Measurements from ENCODE around the gene KPNB1.

The KPNB1 gene

GRCh38 chr17:47649153-47649971, at the start of gene KPNB1:
Gene KPNB1 (plus strand): TSS chr17:47649919. CDS start chr17:47650245, 326 bp downstream.
- DNase-seq: peak; percentile 98

- DNase-seq: no peak
These were observed 45.7 kb upstream of the KPNB1 start for GRCh38 chr17:47603830-47604597.

GRCh38 chr17:47604598-47604927, 45.2 kb upstream of the KPNB1 start:
- no peak for DNase-seq

GRCh38 chr17:47605011-47605410, 44.7 kb upstream of the KPNB1 start:
- DNase-seq: no peak

- no peak for DNase-seq
These were observed 42.2 kb upstream of the KPNB1 start for GRCh38 chr17:47607481-47607880.

GRCh38 chr17:47611372-47612350, 38.1 kb upstream of the KPNB1 start:
- no peak for DNase-seq

GRCh38 chr17:47615766-47616424, 33.8 kb upstream of the KPNB1 start:
- peak; percentile 42 for DNase-seq

GRCh38 chr17:47618410-47618809, 31.3 kb upstream of the KPNB1 start:
- no peak for DNase-seq

GRCh38 chr17:47620503-47621245, 29.0 kb upstream of the KPNB1 start:
- DNase-seq: peak; percentile 18

- no peak for DNase-seq
These were observed 28.2 kb upstream of the KPNB1 start for GRCh38 chr17:47621293-47622179.

- DNase-seq: no peak
These were observed 27.6 kb upstream of the KPNB1 start for GRCh38 chr17:47622180-47622549.

- DNase-seq: no peak
These were observed 25.0 kb upstream of the KPNB1 start for GRCh38 chr17:47624727-47625068.

GRCh38 chr17:47628014-47628566, 21.6 kb upstream of the KPNB1 start:
- DNase-seq: no peak

- DNase-seq: no peak
These were observed 19.9 kb upstream of the KPNB1 start for GRCh38 chr17:47629826-47630225.

GRCh38 chr17:47630614-47631013, 19.1 kb upstream of the KPNB1 start:
- no peak for DNase-seq

GRCh38 chr17:47632991-47633390, 16.7 kb upstream of the KPNB1 start:
- DNase-seq: no peak

GRCh38 chr17:47633996-47634395, 15.7 kb upstream of the KPNB1 start:
- no peak for DNase-seq

GRCh38 chr17:47634870-47635269, 14.8 kb upstream of the KPNB1 start:
- DNase-seq: no peak

GRCh38 chr17:47635734-47636133, 14.0 kb upstream of the KPNB1 start:
- no peak for DNase-seq

- no peak for DNase-seq
These were observed 13.3 kb upstream of the KPNB1 start for GRCh38 chr17:47636273-47637030.

Measured in NCI-H510A treated with DMSO at 0.1 percent for 48 hours (cell line).